Activated naive CD4-positive, alpha-beta T cell treated with Interleukin-2 at 50 U/mL for 16 hours (primary cell): ENCODE measurements around the gene RHBDD1.

ENCODE experiments used
- DNase-seq: peaks from one replicate; pipeline ENCODE4 v3.0.0-alpha.2; 2020

RHBDD1 gene

DNA sequence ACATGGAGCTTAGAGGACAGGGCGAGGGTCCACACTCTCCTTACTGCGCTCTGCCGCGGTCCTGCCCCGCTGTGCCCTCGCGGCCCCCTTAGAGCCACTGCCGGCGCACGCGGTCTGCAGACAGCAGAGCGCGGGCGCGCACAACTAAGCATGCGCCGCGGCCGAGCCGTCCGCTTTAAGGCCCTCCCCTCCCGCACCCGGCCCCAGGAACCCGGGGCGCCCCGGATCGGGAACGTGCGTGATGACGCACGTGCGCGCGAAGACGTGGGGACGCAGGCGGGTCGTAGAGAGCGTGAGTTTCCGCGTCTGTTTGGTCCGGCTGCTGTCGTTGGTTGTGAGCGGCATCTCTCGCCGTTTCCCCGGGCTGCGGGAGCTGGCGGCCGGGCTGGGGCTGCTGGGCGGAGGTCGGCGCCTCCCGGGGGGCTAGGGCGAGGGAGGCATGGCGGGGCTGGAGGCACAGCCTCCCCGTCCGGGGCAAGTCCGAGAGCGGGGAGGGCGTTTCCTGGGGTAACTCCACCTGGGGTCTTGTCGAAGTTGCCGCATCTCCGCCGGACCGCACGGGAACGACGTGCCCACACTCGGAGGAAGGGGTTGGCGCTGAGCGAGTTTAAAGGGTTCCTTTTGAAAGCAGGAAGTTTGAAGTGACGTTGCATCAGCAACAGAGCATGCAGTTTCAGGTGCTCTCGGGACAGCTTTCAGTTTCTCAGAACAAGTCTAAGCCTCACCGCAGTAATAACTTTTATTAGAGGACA lies at the start of gene RHBDD1:
Gene RHBDD1, plus strand, starts transcription at position 259 of the 752 bp plus-strand sequence. CDS start 28,640 bp downstream, outside the sequence.
- peak; percentile 94 for DNase-seq

- no peak for DNase-seq
Measured at GRCh38 chr2:226788064-226788463, 47.8 kb upstream of the RHBDD1 start.

DNA sequence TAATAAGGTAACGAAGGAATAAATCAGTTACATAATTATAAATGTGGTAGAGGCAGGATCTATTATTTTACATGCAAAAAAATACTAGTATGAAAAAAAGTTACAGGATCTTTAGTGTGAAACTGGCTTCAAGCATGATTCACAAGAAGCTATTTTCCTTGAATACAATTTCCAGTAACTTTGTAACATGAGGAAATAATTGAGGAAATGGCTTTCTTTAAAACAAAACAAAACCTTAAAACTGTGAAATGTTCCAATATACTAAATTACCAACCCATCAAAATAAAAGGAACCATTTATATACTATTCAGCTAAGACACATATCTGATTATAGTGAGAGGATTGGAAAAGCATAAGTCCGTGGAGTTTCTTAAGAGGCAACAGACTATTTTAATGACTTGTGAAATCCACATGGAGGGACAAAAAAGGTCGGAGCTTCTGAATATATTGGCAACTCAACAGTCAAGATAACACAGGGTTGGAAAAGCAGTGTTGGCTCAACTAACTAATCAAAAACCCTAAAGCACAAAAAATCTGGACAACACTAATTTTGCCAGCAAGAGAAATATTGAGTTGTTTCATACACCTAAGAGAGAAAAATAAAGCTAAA lies 46.9 kb upstream of the RHBDD1 start:
- DNase-seq: no peak

DNA sequence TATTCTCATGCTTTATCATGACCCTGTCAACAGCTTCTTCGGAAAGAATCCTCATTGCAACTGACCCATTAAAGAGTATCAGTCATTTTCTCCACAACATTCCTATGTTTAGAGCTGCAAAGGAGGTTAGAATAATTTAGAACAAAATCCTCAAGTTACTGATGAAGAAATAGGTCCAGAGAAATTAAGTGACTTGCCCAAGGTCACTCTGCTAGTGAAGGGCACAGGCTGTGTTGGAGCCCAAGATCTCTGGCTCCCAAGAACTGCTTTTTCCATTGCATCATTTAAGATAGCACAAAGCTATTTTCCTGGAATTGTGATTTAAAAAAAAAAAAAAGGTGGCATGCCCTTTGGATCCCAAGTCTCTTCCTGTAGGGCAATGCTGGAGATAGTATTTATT lies 45.8 kb upstream of the RHBDD1 start:
- no peak for DNase-seq

GRCh38 chr2:226790431-226790830 lies 45.4 kb upstream of the RHBDD1 start:
- no peak for DNase-seq

GRCh38 chr2:226791056-226791486 lies 44.8 kb upstream of the RHBDD1 start:
- no peak for DNase-seq

GRCh38 chr2:226791487-226792081 lies 44.3 kb upstream of the RHBDD1 start:
- DNase-seq: peak; percentile 94

DNA sequence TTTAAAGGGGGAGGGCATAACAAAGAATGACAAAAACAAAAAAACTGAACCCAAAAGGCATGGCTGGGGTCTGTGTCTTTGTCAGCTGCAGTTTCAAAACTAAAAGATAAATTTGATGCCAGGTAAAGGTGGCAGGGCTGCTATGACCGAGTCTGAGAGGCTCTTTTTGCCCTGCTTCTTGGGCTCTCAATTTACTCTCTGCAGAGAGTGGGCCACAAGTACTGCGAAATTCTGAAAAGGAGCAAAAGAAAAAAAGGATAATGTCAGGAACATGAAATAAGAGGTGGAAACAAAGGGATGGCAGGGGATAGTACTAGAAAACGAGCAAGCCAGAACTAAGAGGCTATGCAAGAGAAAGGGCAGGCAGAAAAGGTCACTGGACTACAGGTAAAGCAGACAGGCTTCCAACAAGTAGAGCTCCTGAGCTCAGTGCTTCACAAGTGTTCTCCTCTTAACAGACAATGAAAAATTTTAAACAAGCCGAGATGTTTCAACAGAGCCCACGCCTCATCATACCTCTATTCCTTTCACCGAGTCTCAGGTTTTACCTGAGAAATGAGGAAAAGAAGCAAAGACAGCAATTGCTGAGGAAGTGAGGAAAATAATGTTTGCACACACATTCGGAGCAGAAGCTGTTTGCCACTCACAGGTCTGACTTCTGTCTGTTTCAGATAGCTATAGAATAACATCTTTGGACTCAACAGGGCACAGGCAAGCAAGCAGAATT lies 43.5 kb upstream of the RHBDD1 start:
- no peak for DNase-seq

GRCh38 chr2:226793646-226794045 lies 42.2 kb upstream of the RHBDD1 start:
- no peak for DNase-seq

GRCh38 chr2:226794196-226794661 lies 41.6 kb upstream of the RHBDD1 start:
- no peak for DNase-seq

DNA sequence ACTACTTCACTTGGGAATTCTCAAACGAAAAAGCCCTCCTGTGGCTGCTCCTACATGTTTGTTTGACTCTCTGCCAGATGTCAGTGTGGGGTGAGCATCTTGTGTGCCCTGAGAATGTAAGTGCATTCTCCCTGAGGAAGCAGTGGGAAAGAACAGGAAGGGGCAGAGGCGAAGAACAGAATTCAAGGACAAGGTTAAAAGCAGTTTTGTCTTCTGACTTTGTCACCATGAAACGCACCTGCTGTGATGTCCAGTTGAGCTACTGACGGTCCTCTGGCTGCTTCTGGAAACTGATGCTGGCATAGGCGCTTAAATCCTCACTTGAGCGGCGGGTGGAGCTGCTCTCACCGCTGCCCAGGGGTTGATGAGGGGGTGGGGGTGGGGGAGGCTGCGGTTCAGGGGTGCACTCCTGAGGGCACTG lies 41.1 kb upstream of the RHBDD1 start:
- DNase-seq: no peak

DNA sequence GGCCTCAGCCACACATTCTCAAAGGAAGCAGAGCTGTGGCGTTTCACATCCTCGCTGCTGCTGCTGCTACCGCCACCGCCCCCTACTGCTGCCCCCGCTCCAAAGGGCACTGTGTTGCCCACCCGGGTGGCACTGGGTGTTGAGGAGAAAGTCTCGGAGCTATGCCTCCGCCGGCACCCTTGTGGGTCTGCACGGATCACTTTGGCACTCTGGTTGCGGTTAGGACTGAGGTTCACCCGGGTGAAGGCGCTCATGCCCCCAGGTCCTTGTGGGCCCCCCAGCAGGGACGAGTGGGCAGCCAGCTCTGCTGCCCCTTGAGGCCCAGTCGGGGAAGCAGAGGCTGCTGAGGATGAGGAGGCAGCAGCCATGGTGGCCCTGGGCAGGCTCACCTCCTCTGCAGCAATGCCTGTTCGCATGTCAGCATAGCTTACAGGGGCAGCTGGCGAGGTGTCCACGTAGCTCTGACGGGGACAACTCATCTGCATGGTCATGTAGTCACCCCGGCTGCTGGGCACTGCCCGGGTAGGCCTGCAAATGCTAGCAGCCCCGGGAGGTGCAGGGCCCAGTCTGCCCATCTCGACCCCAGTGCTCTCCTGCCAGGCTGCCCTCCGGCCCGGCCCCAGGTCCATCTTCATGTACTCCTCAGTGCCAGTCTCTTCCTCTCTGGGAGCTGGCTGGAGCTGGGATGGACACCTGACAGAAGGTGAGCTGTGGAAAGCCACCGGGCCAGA lies 40.4 kb upstream of the RHBDD1 start:
- DNase-seq: no peak

- DNase-seq: no peak
Measured at GRCh38 chr2:226796012-226796839, 39.6 kb upstream of the RHBDD1 start.

- DNase-seq: peak; percentile 4
Measured at GRCh38 chr2:226796840-226797288, 39.0 kb upstream of the RHBDD1 start.

GRCh38 chr2:226797289-226797988 lies 38.4 kb upstream of the RHBDD1 start:
- DNase-seq: no peak

DNA sequence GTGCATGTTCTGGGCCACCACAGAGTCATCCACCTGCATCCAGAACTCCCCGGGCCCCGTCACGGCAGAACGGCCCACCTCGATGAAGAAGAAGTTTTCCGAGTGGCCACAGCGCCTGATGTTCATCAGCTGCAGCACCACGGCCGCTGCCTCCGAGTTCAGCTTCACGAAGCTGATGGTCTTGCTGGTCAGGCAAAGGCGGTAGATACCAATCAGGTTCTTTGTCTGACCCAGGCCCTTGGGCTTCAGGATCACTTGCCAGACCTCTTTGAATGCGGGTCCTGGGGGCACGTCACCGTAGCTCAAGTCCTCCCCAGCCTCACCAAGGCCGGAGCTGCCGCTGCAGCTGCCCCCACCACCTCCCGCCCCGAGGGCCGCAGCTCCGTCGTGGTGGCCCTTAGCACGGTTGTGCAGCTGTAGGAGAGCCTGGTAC lies 37.8 kb upstream of the RHBDD1 start:
- DNase-seq: no peak

GRCh38 chr2:226798422-226799210 lies 37.2 kb upstream of the RHBDD1 start:
- peak; percentile 56 for DNase-seq

- DNase-seq: peak; percentile 60
Measured at GRCh38 chr2:226799211-226799975, 36.5 kb upstream of the RHBDD1 start, which contains the start of gene IRS1. Gene IRS1, minus strand, starts transcription at chr2:226799820. Its CDS starts 1,082 bp downstream, at chr2:226798738.
